CD14-positive monocyte (primary cell): ENCODE data around the gene SERPINB3. TPM values are rescaled to one million over a fixed set of nuclear protein-coding genes. Genes with fewer than 3 reads are reported as not detected.
"Not testable (repeated sequence)": the region's sequence is repeated elsewhere in the genome, so short reads cannot be mapped to it uniquely, and the experiment has no call there.

ENCODE experiments used
- DNase-seq, 3 donors: peaks; one replicate each; pipeline ENCODE4 v3.0.0-alpha.2; 2011 to 2022
- H2AFZ ChIP-seq: 2 replicates; pipeline ENCODE4 v1.6.0; 2012; ENCODE audit warnings: mild to moderate bottlenecking, low read depth, low read length, inconsistent platforms; ENCODE audit not compliant: insufficient read depth, poor library complexity, severe bottlenecking
- H3K27ac ChIP-seq, 2 donors: 1 replicate in 1 of 2; 2 replicates in 1 of 2; pipeline ENCODE4 v1.5.1; 2012 to 2013; ENCODE audit warnings: low read length in 2 of 2, control low read depth in 1 of 2, inconsistent platforms in 1 of 2, low read depth in 1 of 2, mild to moderate bottlenecking in 1 of 2
- H3K27me3 ChIP-seq, 2 donors: one replicate each; pipeline versions ENCODE4 v1.6.0 to v1.6.1; 2011 to 2013; ENCODE audit warnings: low read length in 2 of 2; ENCODE audit not compliant: control insufficient read depth in 2 of 2, insufficient read depth in 2 of 2
- H3K36me3 ChIP-seq, 2 donors: replicated peaks in 1 of 2; 1 replicate in 1 of 2; 2 replicates in 1 of 2; pipeline versions ENCODE4 v1.5.1 to v1.6.1; 2012 to 2013; ENCODE audit warnings: low read length in 2 of 2, control low read depth in 1 of 2, inconsistent platforms in 1 of 2, mild to moderate bottlenecking in 1 of 2; ENCODE audit not compliant: insufficient read depth in 2 of 2, control insufficient read depth in 1 of 2
- H3K4me1 ChIP-seq, 2 donors: 1 replicate in 1 of 2; 2 replicates in 1 of 2; pipeline versions ENCODE4 v1.5.1 to v1.6.1; 2012 to 2013; ENCODE audit warnings: low read length in 2 of 2, control low read depth in 1 of 2, inconsistent platforms in 1 of 2, mild to moderate bottlenecking in 1 of 2, moderate library complexity in 1 of 2; ENCODE audit not compliant: insufficient read depth in 2 of 2, control insufficient read depth in 1 of 2
- H3K4me2 ChIP-seq: replicated peaks from 2 replicates; pipeline ENCODE3; 2012; ENCODE audit warnings: low read length, moderate library complexity, mild to moderate bottlenecking; ENCODE audit not compliant: poor library complexity, severe bottlenecking; ENCODE audit errors: extremely low read depth
- H3K4me3 ChIP-seq, 3 experiments: fragments of 200-600 bp in 1 of 3; sonication (generic) in 1 of 3; replicated peaks in 1 of 3; 1 replicate in 2 of 3; 2 replicates in 1 of 3; pipeline ENCODE4 v1.5.1; 2011 to 2013; ENCODE audit warnings: low read length in 3 of 3, mild to moderate bottlenecking in 3 of 3, control low read depth in 2 of 3, low read depth in 2 of 3, inconsistent platforms in 1 of 3, moderate library complexity in 1 of 3
- H3K79me2 ChIP-seq: 2 replicates; pipeline ENCODE4 v1.6.0; 2012; ENCODE audit warnings: mild to moderate bottlenecking, control low read depth, inconsistent platforms, low read length, moderate library complexity; ENCODE audit not compliant: insufficient read depth
- H3K9ac ChIP-seq: 2 replicates; pipeline ENCODE4 v1.6.0; 2017; ENCODE audit warnings: low read length, mild to moderate bottlenecking; ENCODE audit not compliant: insufficient read depth, poor library complexity, severe bottlenecking
- H3K9me3 ChIP-seq, 2 donors: replicated peaks in 1 of 2; 1 replicate in 1 of 2; 2 replicates in 1 of 2; pipeline versions ENCODE4 v1.5.1 to v1.6.1; 2012 to 2013; ENCODE audit warnings: low read length in 2 of 2, control low read depth in 1 of 2; ENCODE audit not compliant: control insufficient read depth in 1 of 2, insufficient read depth in 1 of 2
- H4K20me1 ChIP-seq: 2 replicates; pipeline ENCODE4 v1.6.0; 2012; ENCODE audit warnings: mild to moderate bottlenecking, low read length, control low read depth, moderate library complexity; ENCODE audit not compliant: insufficient read depth
- H3K27ac Mint-ChIP-seq, 7 donors: one replicate each; pipeline ENCODE4 v1.8.0; 2020; ENCODE audit warnings: mild to moderate bottlenecking in 7 of 7, mixed read lengths in 7 of 7, moderate library complexity in 6 of 7, inconsistent platforms in 2 of 7
- H3K27me3 Mint-ChIP-seq, 3 donors: one replicate each; pipeline ENCODE4 v1.8.0; 2021 to 2022; ENCODE audit warnings: low read depth in 3 of 3, mild to moderate bottlenecking in 3 of 3, mixed read lengths in 3 of 3, moderate library complexity in 3 of 3, inconsistent platforms in 1 of 3
- H3K36me3 Mint-ChIP-seq, 2 donors: one replicate each; pipeline ENCODE4 v1.8.0; 2020; ENCODE audit warnings: mixed read lengths in 2 of 2, inconsistent platforms in 1 of 2, mild to moderate bottlenecking in 1 of 2
- H3K4me1 Mint-ChIP-seq: one replicate; pipeline ENCODE4 v1.8.0; 2020; ENCODE audit warnings: mild to moderate bottlenecking, mixed read lengths
- H3K4me3 Mint-ChIP-seq, 2 donors: one replicate each; pipeline ENCODE4 v1.8.0; 2020; ENCODE audit warnings: mild to moderate bottlenecking in 2 of 2, mixed read lengths in 2 of 2, moderate library complexity in 1 of 2
- H3K9me3 Mint-ChIP-seq, 7 donors: one replicate each; pipeline ENCODE4 v1.8.0; 2020 to 2022; ENCODE audit warnings: mixed read lengths in 7 of 7, mild to moderate bottlenecking in 6 of 7, moderate library complexity in 6 of 7, inconsistent platforms in 2 of 7
- CTCF ChIP-seq: fragments of 200-600 bp; IDR thresholded peaks from one replicate; pipeline ENCODE4 v1.8.0; 2022; ENCODE audit warnings: antibody characterized with exemption, mild to moderate bottlenecking
- WGBS: methylation state at CpG from one replicate; pipeline ENCODE4 v1.1.5; 2013; ENCODE audit warnings: missing lambda C conversion rate; ENCODE audit not compliant: insufficient coverage; 5-methylcytosine and 5-hydroxymethylcytosine counted together
- intact Hi-C, 2 donors: fragments of 100-400 bp; cut with micrococcal nuclease; formaldehyde crosslinking; loops; one replicate each; pipeline versions ENCODE4 v1.15.0 to v1.15.1; 2023
- polyA plus RNA-seq, 3 donors: library from polyadenylated mRNA; depleted of rRNA in 1 of 3; unstranded in 2 of 3; stranded (reverse) in 1 of 3; fragments of 300-500 nt in 2 of 3; fragments of >200 nt in 1 of 3; fragmentation: Illumina TruSeq in 2 of 3; gene quantifications; 1 replicate in 2 of 3; 2 replicates in 1 of 3; pipeline ENCODE4 v1.2.3, GENCODE V29; 2012 to 2021

The SERPINB3 gene
- polyA plus RNA-seq, 3 donors = not detected

- Mint-ChIP-seq H3K36me3 (no peaks in the 10 kb centered on the region), H3K4me1 (peaks cover 13% of the 10 kb centered on the region), H3K27ac (no peak overlapping the region), H3K4me3 (no peak overlapping the region), H3K27me3 (peaks cover 3 to 11% (median 7%) of the 10 kb centered on the region in 3 donors), H3K9me3 (peaks cover 0 to 7% (median under 1%) of the 10 kb centered on the region in 7 donors)
- no peaks in the 10 kb centered on the region for H3K36me3 ChIP-seq
- H3K9ac ChIP-seq = no peak overlapping the region
- peak; percentile 29 for TF ChIP-seq CTCF
- peaks cover 0 to 2% of the 10 kb centered on the region in 2 donors for H3K27me3 ChIP-seq
- no peak overlapping the region for H3K4me3 ChIP-seq
- H3K4me2 ChIP-seq = no peak overlapping the region
- 36% methylated on average over 2 of the region's 5 CpGs for WGBS
- no peaks in the 10 kb centered on the region for H3K9me3 ChIP-seq
- H3K4me1 ChIP-seq = peaks cover 10 to 14% of the 10 kb centered on the region in 2 donors
- no peaks in the 10 kb centered on the region for H4K20me1 ChIP-seq
- no peaks in the 10 kb centered on the region for H3K79me2 ChIP-seq
- intact Hi-C loops = no loop called here
- DNase-seq = no peak
- H3K27ac ChIP-seq = no peak overlapping the region
- H2AFZ ChIP-seq = no peak overlapping the region
Measured at GRCh38 chr18:63676526-63677323, 15.0 kb upstream of the SERPINB3 start.

GRCh38 chr18:63664571-63664970 is 2.9 kb upstream of the SERPINB3 start:
- peaks cover 0 to 23% (median 12%) of the 10 kb centered on the region in 7 donors for H3K9me3 Mint-ChIP-seq
- no peak overlapping the region for H3K4me3 Mint-ChIP-seq
- no peak for TF ChIP-seq CTCF
- Histone ChIP-seq H2AFZ (no peak overlapping the region), H3K36me3 (no peaks in the 10 kb centered on the region), H3K79me2 (no peaks in the 10 kb centered on the region), H3K27ac (no peak overlapping the region), H4K20me1 (no peaks in the 10 kb centered on the region), H3K9me3 (no peaks in the 10 kb centered on the region), H3K4me2 (no peak overlapping the region), H3K27me3 (no peaks in the 10 kb centered on the region), H3K9ac (no peak overlapping the region), H3K4me3 (no peak overlapping the region), H3K4me1 (no peaks in the 10 kb centered on the region)
- no peaks in the 10 kb centered on the region for H3K4me1 Mint-ChIP-seq
- 100% methylated on average over 1 of the region's 1 CpG for WGBS
- no peak overlapping the region for H3K27ac Mint-ChIP-seq
- H3K36me3 Mint-ChIP-seq = no peaks in the 10 kb centered on the region
- H3K27me3 Mint-ChIP-seq = peaks cover 0 to 4% (median 3%) of the 10 kb centered on the region in 3 donors
- intact Hi-C loops = no loop called here
- no peak for DNase-seq

- H3K4me2 ChIP-seq, H3K9me3 Mint-ChIP-seq, H3K9ac ChIP-seq, H3K4me3 ChIP-seq, H2AFZ ChIP-seq, H3K4me1 Mint-ChIP-seq, H3K36me3 Mint-ChIP-seq, H4K20me1 ChIP-seq, DNase-seq, H3K36me3 ChIP-seq, H3K4me1 ChIP-seq, H3K79me2 ChIP-seq, H3K9me3 ChIP-seq, H3K27me3 Mint-ChIP-seq, intact Hi-C loops, H3K27ac ChIP-seq, H3K27ac Mint-ChIP-seq, H3K27me3 ChIP-seq, H3K4me3 Mint-ChIP-seq: not testable (repeated sequence)
- no CpG with 5 or more reads among the region's 4 CpGs for WGBS
Measured at GRCh38 chr18:63658920-63659319, 2.8 kb downstream of the SERPINB3 start.
